GM21367 (cell line): ENCODE data around the gene HECTD2.
"Not testable (repeated sequence)": the region's sequence is repeated elsewhere in the genome, so short reads cannot be mapped to it uniquely, and the experiment has no call there.

Experiments
- ATAC-seq: cut with Tn5 transposase; IDR thresholded peaks from one replicate; pipeline ENCODE4 v1.9.1; 2021; ENCODE audit not compliant: unreplicated experiment

HECTD2 gene

DNA sequence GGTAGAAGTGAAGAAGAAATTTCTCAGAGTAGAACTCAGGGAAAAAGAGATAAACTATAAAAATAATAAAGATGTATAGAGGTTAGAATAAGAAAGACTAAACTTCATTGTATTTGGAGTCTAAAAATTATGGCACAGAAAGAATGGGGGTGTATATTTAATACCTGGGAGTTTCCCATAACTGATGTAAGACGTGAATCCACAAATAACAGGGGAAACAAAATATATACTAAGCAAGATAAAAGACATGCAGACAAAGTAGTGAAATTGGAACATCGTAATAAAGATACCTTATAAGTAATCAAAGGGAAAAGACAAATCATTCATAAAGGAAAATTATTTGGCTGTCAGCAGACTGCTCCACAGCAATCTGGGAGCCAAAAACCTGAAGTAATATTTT, 62.8 kb downstream of the HECTD2 start:
- no peak for ATAC-seq

DNA sequence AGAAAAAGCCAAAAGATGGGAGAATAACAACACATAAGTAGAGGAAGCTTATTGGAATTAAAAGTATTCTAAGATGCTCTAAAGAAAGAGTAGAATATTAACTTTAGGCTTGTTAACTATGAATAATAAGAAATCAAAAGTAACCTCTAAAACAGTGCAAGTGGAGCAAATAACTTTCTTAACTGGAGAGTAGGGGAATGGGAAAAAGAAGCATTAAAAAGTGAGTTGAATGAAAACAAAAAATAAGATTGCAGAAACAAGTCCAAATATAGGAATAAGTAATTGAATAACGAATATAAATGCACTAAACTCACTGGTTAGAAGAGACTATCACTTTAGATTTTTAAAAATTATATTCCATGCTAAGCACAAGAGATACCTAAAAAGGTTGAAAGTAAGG, 63.9 kb downstream of the HECTD2 start:
- ATAC-seq: no peak

DNA sequence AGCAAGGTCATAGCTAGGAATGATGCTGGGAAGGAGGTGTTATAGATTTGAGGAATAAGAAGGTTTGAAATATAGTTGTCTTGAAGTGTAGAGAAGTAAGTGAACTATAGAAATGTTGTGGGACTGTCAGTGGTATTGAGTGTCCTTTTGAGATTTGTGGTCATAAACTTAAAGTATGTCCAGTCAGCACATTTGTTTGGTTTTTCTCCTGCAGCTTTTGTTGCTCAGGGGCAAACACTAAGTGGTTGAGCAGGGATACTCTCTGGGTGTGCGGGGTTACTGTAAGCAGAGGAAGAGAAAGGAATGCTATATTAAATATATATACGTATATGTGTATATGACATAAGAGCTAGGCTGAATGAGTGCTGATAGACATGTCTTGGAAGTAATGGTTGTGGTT, 67.1 kb downstream of the HECTD2 start:
- ATAC-seq: no peak

DNA sequence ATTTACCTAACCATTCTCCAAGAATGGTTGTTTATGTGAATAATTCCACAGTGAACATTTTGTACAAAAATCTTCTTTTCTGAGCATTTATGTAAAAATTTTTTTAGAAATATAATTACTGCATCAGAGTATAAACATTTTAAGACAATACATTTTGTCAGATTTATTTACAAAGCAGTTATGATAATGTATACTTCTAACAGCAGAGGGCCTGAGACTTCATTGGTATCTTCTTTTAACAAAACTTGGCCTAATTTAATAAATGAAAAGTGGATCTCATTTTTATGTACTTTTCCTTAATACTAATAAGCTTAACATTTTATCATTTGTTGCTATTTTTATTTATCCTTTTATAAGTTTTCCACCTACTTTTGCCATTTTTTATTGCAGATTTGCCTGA, 69.4 kb downstream of the HECTD2 start:
- ATAC-seq: no peak

DNA sequence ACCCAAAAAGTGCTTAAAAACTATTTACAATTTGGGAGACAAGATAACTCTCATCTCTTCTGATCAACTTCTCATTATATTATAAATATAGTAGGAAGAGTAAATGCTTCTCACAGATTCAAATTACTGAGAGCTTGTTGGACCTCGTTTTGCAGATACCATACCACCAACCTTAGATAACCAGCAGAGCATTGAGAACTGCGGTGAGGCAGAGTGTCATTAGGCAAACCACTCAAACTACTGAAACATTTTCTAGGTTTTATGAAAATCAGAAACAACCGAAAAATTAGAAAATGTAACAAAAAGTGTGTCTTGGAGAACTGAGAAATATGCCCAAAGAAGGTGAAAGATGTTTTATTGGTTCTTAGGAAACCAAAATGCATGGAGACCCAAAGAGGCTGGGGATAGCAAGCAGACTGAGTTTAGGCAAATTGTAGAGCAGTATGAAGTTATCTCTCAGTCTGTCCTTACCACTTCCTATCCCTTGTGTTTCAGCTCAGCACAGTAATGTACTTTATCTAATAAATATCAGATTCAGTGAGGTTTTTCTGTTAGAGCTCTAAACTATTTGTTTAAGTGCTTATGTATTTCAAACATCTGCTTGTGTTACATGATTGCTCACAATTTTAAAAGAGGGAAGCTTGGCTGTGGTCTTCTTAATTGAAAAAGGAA, 77.9 kb downstream of the HECTD2 start:
- ATAC-seq: no peak

DNA sequence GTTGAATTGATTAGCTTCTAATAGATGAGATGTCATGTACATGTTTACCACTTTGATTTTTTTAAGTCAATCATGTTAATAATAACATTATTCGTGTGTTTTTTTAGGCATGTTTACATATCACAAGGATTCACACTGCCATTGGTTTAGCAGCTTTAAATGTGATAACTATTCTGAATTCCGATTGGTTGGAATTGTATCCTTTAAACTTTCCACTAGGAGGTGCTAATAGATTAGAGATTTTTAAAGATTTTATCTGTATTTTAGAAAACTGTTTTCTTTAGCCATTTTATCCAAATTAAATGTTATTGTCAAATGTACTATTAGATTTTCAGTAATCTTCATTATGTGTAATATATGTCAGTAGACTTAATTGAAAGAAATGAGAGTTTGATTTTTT, 83.2 kb downstream of the HECTD2 start:
- ATAC-seq: no peak

DNA sequence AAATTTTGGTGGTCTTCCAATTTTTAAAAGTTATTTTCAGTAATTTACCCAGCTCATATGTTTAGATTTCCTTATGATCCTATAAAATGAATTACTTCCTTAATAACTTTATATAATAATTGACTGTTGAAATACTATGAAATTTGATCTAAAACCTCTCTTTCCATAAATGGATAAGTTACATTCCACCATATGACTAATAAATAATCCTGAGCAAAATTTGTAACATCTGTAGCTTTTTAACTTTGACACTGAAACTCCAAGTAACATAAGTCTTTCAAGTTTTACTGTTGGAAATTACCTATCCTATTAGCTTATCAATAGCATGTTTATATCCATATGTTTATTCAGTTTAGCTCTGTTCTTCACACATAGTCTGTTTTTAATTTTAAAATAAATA, 85.3 kb downstream of the HECTD2 start:
- ATAC-seq: no peak

DNA sequence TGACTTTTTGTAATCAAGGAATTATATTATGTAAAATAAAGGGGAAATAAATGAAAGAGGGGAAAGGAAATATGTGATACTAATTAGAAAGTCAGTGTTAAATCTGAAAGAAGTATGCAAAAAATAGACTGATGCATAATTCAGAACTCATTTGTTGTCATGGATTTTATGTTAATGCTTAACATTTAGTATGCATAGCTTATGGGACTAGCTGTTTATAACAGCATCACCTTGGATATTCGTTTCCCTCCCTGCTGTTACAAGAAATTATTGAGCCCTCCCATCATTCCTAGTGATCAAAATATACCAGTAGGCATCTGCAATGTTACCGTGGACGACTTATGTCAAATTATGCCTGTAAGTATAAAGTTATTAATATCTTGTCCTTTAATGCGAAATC, 85.9 kb downstream of the HECTD2 start:
- ATAC-seq: no peak

DNA sequence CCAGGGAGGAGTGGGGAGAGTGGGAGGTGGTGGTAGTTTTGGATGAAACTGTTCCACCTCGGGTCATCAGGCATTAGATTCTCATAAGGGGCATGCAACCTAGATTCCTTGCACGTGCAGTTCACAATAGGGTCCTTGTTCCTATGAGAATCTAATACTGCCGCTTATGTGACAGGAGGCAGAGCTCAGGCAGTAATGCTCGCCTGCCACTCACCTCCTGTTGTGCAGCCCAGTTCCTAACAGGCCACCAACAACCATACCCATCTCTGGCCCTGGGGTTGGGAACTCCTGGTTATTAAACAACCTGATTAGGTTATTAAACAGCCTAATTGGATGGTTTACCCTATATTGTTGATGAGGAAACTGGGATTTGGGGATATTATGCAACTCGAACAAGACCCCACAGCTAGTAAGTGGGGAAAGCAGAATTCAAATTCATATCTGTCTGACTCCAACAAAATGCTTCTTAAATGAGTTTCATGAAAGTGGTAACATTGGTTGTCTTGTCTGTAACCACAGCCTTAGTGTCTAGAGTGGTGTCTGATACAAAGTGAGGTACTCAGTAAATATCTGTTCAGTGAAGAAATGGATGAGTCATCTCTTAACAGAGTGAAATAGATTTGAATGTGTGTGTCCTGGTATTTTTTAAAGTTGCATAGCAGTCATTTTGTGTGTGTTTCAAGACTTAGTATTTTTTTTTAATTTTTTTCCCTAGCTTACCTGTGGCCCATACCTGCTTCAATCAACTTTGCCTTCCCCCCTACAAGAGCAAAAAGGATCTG, 101.6 kb downstream of the HECTD2 start:
- ATAC-seq: no peak

DNA sequence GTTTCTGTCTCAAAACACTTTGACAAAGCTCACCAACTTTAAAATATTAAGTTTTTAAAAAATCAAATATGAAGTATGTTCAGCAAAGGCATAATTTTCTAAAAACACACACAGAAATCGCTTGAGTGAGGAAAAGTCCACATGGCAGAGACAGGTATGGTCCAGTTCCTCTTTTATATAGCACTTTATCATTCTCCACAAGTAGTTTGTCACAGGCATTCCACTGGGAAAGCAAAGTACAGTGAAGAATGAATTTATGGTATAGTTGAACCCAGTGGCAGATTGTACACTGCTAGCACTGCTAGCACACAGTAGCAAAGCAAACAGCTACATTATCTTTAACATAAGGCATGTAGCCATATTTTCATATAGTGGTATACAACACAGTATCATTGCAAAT, 102.3 kb downstream of the HECTD2 start:
- ATAC-seq: no peak

DNA sequence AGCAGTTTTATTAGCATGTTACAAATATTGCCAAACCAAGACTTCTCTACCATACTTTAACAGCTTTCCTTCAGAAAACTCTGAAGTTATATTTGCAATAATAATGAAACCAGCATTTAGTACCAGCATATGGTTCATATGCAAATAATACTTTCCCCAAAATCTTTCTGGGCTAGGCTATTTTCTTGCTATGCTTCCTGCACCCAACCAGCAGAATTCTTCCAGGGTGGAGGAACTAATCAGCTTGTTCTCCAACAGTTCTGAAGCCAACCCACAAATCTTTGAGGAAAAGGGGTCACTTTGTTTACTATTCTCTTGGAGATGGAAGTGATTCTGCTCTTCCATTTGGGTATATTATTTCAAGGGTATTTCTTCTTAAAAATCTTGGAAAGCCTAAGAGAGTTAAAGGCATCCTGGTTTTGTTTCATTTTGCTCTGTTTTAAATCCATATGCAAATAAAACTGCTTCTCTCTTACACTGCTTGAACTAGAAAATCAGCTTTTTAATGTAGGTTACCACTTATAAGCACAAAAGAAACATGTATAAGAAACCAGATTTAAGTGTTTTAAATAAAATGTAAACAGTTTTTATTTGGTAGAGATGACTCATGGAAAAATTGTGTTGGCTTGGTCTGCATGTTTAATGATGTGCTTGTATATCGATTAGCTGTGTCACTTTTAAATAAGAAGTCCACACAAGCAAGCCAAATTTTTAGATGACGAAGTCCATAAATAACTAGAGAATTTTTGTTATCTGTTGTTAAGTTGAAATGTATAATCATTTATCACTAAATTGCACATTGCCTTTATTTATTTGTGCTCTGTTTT, 103.7 kb downstream of the HECTD2 start:
- no peak for ATAC-seq

DNA sequence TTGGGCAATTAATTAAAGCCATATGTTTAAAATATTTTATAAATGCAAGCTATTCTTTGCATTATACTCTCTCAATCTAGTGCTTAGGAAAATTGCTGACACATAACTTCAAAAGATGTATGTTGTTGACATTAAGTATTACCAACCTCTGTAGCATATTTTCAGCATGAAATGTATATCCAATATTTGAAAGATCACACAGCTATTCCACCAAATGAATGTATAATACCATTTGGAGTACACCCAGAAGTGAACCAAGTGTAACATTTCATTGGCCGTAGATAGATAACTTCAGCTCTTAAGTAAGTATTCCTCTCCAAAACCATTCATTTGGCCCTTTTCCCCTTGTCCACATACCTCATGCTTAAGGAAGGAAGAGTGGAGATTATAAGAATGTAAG, 104.6 kb downstream of the HECTD2 start:
- no peak for ATAC-seq

DNA sequence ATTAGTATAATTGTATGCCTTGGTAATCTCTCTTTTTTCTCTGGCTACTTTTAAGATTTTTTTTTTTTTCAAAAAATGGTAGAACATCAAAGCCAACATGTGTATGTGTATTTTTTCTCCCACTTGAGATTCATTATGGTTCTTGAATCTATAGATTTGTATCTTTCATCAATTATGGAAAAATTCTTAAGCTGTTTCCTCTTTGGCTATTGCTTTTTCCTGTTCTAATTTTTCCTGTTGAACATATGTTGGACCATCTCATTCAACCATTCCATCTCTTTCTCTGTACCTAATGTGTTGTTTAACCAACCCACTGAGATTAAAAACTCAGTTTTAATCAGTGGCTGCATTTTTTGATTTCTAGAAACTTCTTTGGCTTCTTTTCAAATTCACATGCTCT, 107.2 kb downstream of the HECTD2 start:
- no peak for ATAC-seq

DNA sequence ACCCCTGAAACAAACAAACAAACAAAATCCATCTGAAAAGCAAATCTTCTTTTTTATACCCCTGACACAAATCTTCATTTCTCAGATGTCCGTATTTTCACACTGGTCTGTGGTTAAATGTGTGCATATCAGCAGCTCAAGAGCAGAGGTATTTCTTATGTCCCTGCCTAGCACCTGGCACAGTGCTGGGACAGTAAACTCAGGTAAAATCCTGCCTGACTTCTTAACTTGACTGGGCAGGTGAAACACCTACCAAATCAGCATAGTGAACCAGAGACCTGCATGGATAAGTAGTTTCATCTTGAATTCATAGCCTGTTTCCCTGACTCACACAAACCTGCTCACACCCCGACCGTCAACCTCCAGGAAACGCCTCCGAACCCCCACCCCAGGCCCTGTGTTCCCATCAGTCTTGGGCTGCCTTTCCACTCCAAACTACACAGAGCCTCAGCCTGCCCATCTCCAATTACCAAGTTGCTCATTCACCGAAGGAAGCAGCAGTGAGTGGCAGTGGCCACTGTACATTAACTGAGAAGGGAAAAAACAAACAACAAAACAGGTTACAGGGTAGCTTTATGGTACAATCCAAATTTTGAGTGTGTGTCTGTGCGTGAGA, 109.9 kb downstream of the HECTD2 start:
- ATAC-seq: no peak

DNA sequence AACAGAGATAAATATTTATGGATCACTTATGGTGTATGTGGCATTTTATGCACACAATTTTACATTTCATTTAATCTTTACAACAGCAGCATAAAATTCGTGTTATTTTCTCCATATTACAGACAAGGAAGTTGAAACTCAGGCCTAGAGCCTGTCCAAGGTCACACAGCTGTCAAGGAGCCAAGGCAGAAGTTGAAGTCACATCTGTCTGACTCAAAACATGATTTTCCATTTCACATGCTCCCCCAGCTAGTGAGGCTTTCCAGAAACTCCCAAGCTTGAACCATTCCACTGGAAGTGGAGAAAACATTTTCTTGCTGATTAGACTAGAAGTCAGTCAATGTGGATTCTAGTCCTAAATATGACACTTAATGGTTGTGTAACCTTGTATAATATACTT, 110.5 kb downstream of the HECTD2 start:
- ATAC-seq: no peak

DNA sequence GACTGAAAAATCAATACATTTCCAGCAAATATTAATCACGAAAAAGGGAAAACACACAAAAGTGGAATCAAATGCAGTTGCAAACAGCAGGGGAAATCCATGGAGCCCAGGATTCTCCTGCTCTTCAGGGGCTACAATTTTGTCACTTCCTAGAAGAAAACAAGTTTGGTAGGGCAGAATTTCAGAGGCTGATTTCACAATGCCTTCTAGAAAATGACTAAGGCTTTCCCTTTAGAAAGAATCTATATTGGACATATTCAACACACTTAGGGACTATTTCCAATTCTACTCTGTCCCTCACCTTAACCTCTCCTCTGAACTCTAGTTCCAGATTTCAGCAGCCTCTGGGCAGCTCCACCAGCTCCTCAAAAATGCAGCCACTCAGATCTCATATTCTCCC, 111.3 kb downstream of the HECTD2 start:
- no peak for ATAC-seq

DNA sequence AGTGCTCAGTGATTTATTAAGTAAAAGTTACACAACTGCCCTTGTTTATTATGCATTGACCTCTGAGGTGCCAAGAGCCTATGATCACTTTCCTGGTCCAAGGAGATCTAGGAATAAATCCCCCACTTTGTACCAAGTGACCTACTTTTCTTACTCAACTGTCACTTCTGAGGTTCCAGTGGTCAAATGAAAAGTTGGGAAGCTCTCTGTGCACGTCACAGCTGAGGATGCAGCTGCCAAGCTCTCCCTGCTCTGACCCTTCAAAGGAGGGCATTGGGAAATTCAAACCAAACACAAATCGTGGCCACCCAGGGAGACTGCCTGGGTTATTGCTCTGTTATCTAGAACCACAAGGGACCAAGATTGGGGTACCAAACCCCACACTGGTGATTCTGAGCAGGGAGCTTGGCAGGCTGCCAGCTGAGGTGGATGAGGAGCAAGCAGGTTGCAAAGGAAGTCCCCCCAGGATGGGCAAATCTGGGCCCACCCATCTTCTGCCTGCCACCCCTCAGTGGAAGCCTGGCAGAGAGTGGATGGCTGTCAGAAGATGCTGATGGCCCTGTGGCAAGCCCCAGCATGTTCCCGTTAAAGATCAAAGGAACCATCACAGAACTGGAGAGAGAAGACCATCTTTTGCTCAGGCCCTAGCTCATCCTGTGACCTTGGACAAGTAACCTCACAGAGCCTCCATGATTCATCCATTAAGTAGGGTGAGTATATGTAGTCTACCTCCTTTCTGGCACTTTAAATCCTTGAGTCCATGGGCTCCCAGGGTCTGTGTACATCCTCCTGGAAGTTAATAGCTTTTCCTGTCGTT, 116.0 kb downstream of the HECTD2 start:
- ATAC-seq: no peak

DNA sequence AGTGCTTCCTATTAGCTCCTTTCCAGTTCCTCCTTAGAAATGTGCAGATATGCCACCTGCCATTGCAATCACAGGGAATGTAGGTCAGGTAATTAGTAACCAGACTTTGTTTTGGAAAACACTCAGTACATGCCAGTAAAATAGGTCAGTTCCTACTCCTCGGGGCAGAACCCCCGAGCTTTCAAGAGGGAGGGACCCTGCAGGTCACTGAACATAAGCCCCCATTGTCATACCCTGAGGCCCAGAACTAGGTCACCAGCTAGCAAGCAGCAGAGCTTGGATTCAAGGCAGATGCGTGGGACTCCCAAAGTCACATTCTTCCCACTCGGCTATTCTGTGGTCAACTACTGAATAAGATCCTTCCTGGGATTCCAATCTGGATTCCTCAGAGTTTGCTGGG, 117.9 kb downstream of the HECTD2 start:
- no peak for ATAC-seq

DNA sequence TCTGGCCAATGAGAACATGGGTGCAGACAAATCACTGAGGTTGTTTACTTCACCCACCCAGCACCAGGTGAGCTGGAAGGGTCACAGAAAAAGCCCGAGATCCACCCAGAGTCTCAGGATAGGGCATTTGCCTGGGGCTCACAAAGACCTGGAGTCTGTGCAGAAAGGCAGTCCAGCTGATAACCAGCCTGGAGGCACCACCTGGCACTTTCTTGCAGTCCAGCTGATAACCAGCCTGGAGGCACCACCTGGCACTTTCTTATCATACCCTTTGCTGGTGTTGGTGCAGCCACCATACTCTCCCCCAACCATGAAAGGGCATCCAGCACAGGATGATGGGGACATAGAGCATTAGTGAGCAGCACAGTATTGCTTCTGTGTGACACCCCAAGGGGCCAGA, 118.6 kb downstream of the HECTD2 start:
- ATAC-seq: no peak

DNA sequence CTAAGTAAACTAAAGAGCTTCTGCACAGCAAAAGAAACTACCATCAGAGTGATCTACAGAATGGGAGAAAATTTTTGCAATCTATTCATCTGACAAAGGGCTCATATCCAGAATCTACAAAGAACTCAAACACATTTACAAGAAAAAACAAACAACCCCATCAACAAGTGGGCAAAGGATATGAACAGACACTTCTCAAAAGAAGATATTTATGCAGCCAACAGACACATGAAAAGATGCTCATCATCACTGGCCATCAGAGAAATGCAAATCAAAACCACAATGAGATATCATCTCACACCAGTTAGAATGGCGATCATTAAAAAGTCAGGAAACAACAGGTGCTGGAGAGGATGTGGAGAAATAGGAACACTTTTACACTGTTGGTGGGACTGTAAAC, 124.6 kb downstream of the HECTD2 start:
- not testable (repeated sequence) for ATAC-seq

DNA sequence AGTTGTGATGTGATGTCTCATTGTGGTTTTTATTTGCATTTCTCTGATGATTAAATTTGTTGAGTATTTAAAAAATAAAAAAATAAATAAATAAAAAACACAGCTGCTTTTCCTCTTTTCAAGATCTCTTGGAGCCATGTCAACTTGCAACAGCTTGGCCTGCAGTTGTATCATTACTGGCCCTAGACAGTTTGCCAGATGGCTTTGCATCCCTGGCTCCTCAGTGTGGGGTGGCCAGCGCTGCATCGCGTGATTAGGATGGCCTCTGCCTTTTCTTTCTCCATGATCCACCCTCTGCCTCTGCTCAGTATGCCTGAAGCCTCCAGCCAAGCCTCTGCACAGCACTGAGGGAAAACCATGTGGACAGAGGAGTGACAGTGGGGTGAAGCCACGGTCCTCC, 126.0 kb downstream of the HECTD2 start:
- ATAC-seq: no peak
